IMR-90 (cell line): ENCODE measurements around the gene TSEN34. TPM values are rescaled to one million over a fixed set of nuclear protein-coding genes. Genes with fewer than 3 reads are reported as not detected.

ENCODE experiments used
- ATAC-seq: fragments of 200-7000 bp; cut with Tn5 transposase; 2 replicates; pipeline ENCODE4 v1.9.1; 2020; ENCODE audit warnings: low read depth, mild to moderate bottlenecking, moderate library complexity
- BruUV-seq: library from RNA; stranded (reverse); fragments of 400-500 nt; replicated peaks from 2 replicates; lab custom pipeline; 2021; lab: Mats Ljungman, UMichigan
- CTCF ChIA-PET: fragments of 300-600 bp; formaldehyde crosslinking; extraction: SDS; loops from one replicate; lab custom pipeline; 2021; ENCODE audit warnings: antibody characterized with exemption; lab: Yijun Ruan, JAX
- POLR2A ChIA-PET: fragments of 300-600 bp; sonication (Branson Sonifier 250); formaldehyde crosslinking; loops from one replicate; lab custom pipeline; 2022; ENCODE audit warnings: antibody characterized with exemption; ENCODE audit not compliant: unreplicated experiment; lab: Charles Lee
- DNase-seq: peaks from one replicate; pipeline ENCODE4 v3.0.0; 2013
- H2AFZ ChIP-seq: replicated peaks from 2 replicates; pipeline ENCODE3; 2013; ENCODE audit warnings: low read length, mild to moderate bottlenecking; ENCODE audit not compliant: poor library complexity
- H2AK5ac ChIP-seq: 2 replicates; pipeline ENCODE4 v1.6.1; 2013; ENCODE audit warnings: low read depth, low read length, inconsistent platforms
- H2AK9ac ChIP-seq: replicated peaks from 2 replicates; pipeline ENCODE3; 2013; ENCODE audit warnings: mild to moderate bottlenecking, low read depth, low read length, moderate library complexity; ENCODE audit not compliant: poor library complexity
- H2BK120ac ChIP-seq: 2 replicates; pipeline ENCODE4 v1.6.1; 2013; ENCODE audit warnings: low read depth, low read length, inconsistent platforms
- H2BK15ac ChIP-seq: 3 replicates; pipeline ENCODE4 v1.6.1; 2013; ENCODE audit warnings: low read depth, low read length, inconsistent platforms
- H2BK20ac ChIP-seq: 2 replicates; pipeline ENCODE4 v1.6.1; 2013; ENCODE audit warnings: low read depth, mild to moderate bottlenecking, inconsistent platforms, low read length, moderate library complexity
- H2BK5ac ChIP-seq: 2 replicates; pipeline ENCODE4 v1.6.1; 2013; ENCODE audit warnings: mild to moderate bottlenecking, low read depth, low read length, inconsistent platforms; ENCODE audit not compliant: poor library complexity, severe bottlenecking
- H3K14ac ChIP-seq: replicated peaks from 2 replicates; pipeline ENCODE4 v1.6.1; 2013; ENCODE audit warnings: low read depth, low read length, inconsistent platforms
- H3K18ac ChIP-seq: 2 replicates; pipeline ENCODE4 v1.6.1; 2013; ENCODE audit warnings: low read depth, low read length, control low read depth
- H3K23ac ChIP-seq: 2 replicates; pipeline ENCODE4 v1.6.1; 2013; ENCODE audit warnings: low read depth, low read length, inconsistent platforms
- H3K27ac ChIP-seq: 2 replicates; pipeline ENCODE4 v1.5.1; 2013; ENCODE audit warnings: mild to moderate bottlenecking, control low read depth, low read length; ENCODE audit not compliant: insufficient read depth
- H3K27me3 ChIP-seq: 2 replicates; pipeline ENCODE4 v1.6.1; 2013; ENCODE audit warnings: low read length; ENCODE audit not compliant: control insufficient read depth, insufficient read depth
- H3K36me3 ChIP-seq: 2 replicates; pipeline ENCODE4 v1.6.1; 2013; ENCODE audit warnings: low read length, mixed read lengths; ENCODE audit not compliant: control insufficient read depth, insufficient read depth
- H3K4ac ChIP-seq: 2 replicates; pipeline ENCODE4 v1.6.1; 2013; ENCODE audit warnings: low read depth, low read length, inconsistent platforms
- H3K4me1 ChIP-seq: 2 replicates; pipeline ENCODE4 v1.6.1; 2013; ENCODE audit warnings: low read length, mixed read lengths; ENCODE audit not compliant: control insufficient read depth, insufficient read depth
- H3K4me2 ChIP-seq: 2 replicates; pipeline ENCODE4 v1.6.1; 2013; ENCODE audit warnings: low read depth, mild to moderate bottlenecking, control low read depth, low read length, moderate library complexity
- H3K4me3 ChIP-seq: 2 replicates; pipeline ENCODE4 v1.5.1; 2013; ENCODE audit warnings: low read depth, mild to moderate bottlenecking, control low read depth, low read length, moderate library complexity; ENCODE audit not compliant: insufficient read depth
- H3K56ac ChIP-seq: 2 replicates; pipeline ENCODE4 v1.6.1; 2013; ENCODE audit warnings: low read length, inconsistent platforms; ENCODE audit not compliant: insufficient read depth; ENCODE audit errors: extremely low read depth
- H3K79me1 ChIP-seq, 2 experiments: 2 replicates each; pipeline ENCODE4 v1.6.1; 2013; ENCODE audit warnings: low read length in 2 of 2, inconsistent platforms in 1 of 2, low read depth in 1 of 2
- H3K9ac ChIP-seq: 2 replicates; pipeline ENCODE4 v1.6.1; 2013; ENCODE audit warnings: low read depth, low read length, control low read depth
- H3K9me1 ChIP-seq: 2 replicates; pipeline ENCODE4 v1.6.1; 2013; ENCODE audit warnings: low read length, inconsistent platforms; ENCODE audit not compliant: insufficient read depth
- H3K9me3 ChIP-seq: 2 replicates; pipeline ENCODE4 v1.6.1; 2013; ENCODE audit warnings: low read length; ENCODE audit not compliant: control insufficient read depth, insufficient read depth
- H4K20me1 ChIP-seq: 2 replicates; pipeline ENCODE4 v1.6.1; 2013; ENCODE audit warnings: low read length, inconsistent platforms; ENCODE audit not compliant: insufficient read depth
- H4K5ac ChIP-seq: 2 replicates; pipeline ENCODE4 v1.6.1; 2013; ENCODE audit warnings: mild to moderate bottlenecking, low read depth, low read length, control low read depth
- H4K8ac ChIP-seq, 2 experiments: 2 replicates each; pipeline ENCODE4 v1.6.1; 2013; ENCODE audit warnings: low read depth in 2 of 2, low read length in 2 of 2, control low read depth in 1 of 2, inconsistent platforms in 1 of 2
- H4K91ac ChIP-seq: 2 replicates; pipeline ENCODE4 v1.6.1; 2013; ENCODE audit warnings: low read depth, low read length, inconsistent platforms; ENCODE audit not compliant: insufficient read depth
- BHLHE40 ChIP-seq: fragments of 150-350 bp; IDR thresholded peaks from 2 replicates; pipeline ENCODE4 v1.6.1; 2016; ENCODE audit warnings: mild to moderate bottlenecking, low read depth, low read length
- CHD1 ChIP-seq: IDR thresholded peaks from 2 replicates; pipeline ENCODE4 v1.6.1; 2012; ENCODE audit warnings: low read depth, low read length, improper control_type of control experiment
- MXI1 ChIP-seq: IDR thresholded peaks from 2 replicates; pipeline ENCODE4 v1.6.1; 2012; ENCODE audit warnings: low read depth, mild to moderate bottlenecking, low read length, moderate library complexity, borderline replicate concordance
- NFE2L2 ChIP-seq: fragments of 150-350 bp; IDR thresholded peaks from 2 replicates; pipeline ENCODE4 v1.6.1; 2016; ENCODE audit warnings: low read depth, mild to moderate bottlenecking, low read length
- POLR2A ChIP-seq: IDR thresholded peaks from 2 replicates; pipeline ENCODE4 v1.6.1; 2012; ENCODE audit warnings: mild to moderate bottlenecking, low read depth, low read length
- RAD21 ChIP-seq: IDR thresholded peaks from 2 replicates; pipeline ENCODE4 v1.6.1; 2012; ENCODE audit warnings: low read length, improper control_type of control experiment
- RCOR1 ChIP-seq: IDR thresholded peaks from 2 replicates; pipeline ENCODE4 v1.6.1; 2012; ENCODE audit warnings: mild to moderate bottlenecking, low read length, improper control_type of control experiment; ENCODE audit not compliant: insufficient replicate concordance
- RFX5 ChIP-seq: IDR thresholded peaks from 2 replicates; pipeline ENCODE4 v1.8.0; 2012; ENCODE audit warnings: low read depth, mild to moderate bottlenecking, low read length, moderate library complexity
- WGBS, 2 experiments: methylation state at CpG; one replicate each; pipeline versions ENCODE4 v1.1.5 to v1.1.7; 2013; ENCODE audit warnings: missing lambda C conversion rate in 2 of 2; ENCODE audit not compliant: insufficient read length in 1 of 2; ENCODE audit errors: extremely low coverage in 2 of 2; 5-methylcytosine and 5-hydroxymethylcytosine counted together
- dilution Hi-C: fragments of 300-500 bp; cut with HindIII; formaldehyde crosslinking; loops from one replicate; pipeline ENCODE4 v1.14.3; 2018; ENCODE audit warnings: low sequenced_read_pairs; ENCODE audit not compliant: unreplicated experiment
- in situ Hi-C: fragments of 300-500 bp; cut with MboI; formaldehyde crosslinking; loops from 3 replicates; pipeline ENCODE4 v1.14.3; 2019; ENCODE audit warnings: low sequenced_read_pairs, inconsistent platforms, mixed read lengths
- intact Hi-C: fragments of 100-400 bp; cut with micrococcal nuclease; formaldehyde crosslinking; loops from 2 replicates; pipeline ENCODE4 v1.10.0; 2022
- polyA plus RNA-seq, 3 experiments: library from polyadenylated mRNA; depleted of rRNA; stranded (reverse); fragments of >200 nt; gene quantifications; 2 replicates each; pipeline ENCODE4 v1.2.3, GENCODE V29; 2012; ENCODE audit warnings: low replicate concordance in 1 of 3
- total RNA-seq: library from RNA; depleted of rRNA; stranded (reverse); fragments of >200 nt; gene quantifications from 2 replicates; pipeline ENCODE4 v1.2.3, GENCODE V29; 2012
- TF ChIP-seq, protein P1 (sequence below): fragments of 150-350 bp; IDR thresholded peaks from 2 replicates; pipeline ENCODE4 v1.6.1; 2017; ENCODE audit warnings: mild to moderate bottlenecking, antibody characterized with exemption, low read length, low read depth
- TF ChIP-seq, protein P2 (sequence below): conservative IDR thresholded peaks from 2 replicates; pipeline ENCODE4 v1.5.1; 2012; ENCODE audit warnings: mild to moderate bottlenecking, low read depth, low read length, improper control_type of control experiment

Gene TSEN34
- total and polyA plus RNA-seq, 2 of the 4 experiments (the other 2 are of a cell fraction), result 32.1 to 69.4 TPM

DNA sequence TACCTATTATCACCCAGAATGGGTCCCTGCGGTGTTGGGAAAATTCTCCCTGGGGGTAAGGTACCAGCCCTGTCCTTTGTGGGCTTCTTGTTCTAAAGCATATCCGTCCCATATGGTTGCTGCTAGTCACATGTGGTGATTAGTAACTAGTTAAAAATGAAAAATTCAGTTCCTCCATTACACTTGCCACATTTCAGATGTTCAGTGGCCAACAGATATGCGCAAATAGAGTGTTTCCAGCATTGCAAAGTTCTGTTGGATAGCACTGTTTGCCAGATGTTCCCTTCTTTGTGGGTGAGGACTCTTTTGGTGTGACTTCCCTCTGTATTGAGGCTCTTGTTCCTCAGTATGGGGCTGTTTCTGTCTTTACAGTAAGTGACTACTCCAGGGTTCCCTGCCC, 49.8 kb upstream of the TSEN34 start:
- H2BK15ac ChIP-seq, result no peak overlapping the region
- no peak overlapping the region for H2AFZ ChIP-seq
- H3K27me3 ChIP-seq, result no peaks in the 10 kb centered on the region
- no peak overlapping the region for H3K14ac ChIP-seq
- TF ChIP-seq NFE2L2, result no peak
- TF ChIP-seq BHLHE40, result no peak
- TF ChIP-seq, protein P1, sequence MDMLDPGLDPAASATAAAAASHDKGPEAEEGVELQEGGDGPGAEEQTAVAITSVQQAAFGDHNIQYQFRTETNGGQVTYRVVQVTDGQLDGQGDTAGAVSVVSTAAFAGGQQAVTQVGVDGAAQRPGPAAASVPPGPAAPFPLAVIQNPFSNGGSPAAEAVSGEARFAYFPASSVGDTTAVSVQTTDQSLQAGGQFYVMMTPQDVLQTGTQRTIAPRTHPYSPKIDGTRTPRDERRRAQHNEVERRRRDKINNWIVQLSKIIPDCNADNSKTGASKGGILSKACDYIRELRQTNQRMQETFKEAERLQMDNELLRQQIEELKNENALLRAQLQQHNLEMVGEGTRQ, result no peak
- TF ChIP-seq RFX5, result no peak
- no peak for TF ChIP-seq CHD1
- TF ChIP-seq RCOR1, result no peak
- TF ChIP-seq RAD21, result no peak
- no peak for TF ChIP-seq MXI1
- TF ChIP-seq POLR2A, result no peak
- TF ChIP-seq, protein P2, sequence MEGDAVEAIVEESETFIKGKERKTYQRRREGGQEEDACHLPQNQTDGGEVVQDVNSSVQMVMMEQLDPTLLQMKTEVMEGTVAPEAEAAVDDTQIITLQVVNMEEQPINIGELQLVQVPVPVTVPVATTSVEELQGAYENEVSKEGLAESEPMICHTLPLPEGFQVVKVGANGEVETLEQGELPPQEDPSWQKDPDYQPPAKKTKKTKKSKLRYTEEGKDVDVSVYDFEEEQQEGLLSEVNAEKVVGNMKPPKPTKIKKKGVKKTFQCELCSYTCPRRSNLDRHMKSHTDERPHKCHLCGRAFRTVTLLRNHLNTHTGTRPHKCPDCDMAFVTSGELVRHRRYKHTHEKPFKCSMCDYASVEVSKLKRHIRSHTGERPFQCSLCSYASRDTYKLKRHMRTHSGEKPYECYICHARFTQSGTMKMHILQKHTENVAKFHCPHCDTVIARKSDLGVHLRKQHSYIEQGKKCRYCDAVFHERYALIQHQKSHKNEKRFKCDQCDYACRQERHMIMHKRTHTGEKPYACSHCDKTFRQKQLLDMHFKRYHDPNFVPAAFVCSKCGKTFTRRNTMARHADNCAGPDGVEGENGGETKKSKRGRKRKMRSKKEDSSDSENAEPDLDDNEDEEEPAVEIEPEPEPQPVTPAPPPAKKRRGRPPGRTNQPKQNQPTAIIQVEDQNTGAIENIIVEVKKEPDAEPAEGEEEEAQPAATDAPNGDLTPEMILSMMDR, result no peak
- H2AK9ac ChIP-seq, result no peak overlapping the region
- no peak overlapping the region for H4K5ac ChIP-seq
- H4K20me1 ChIP-seq, result peaks cover 63% of the 10 kb centered on the region
- intact Hi-C loops, result no loop called here
- H2BK120ac ChIP-seq, result no peak overlapping the region
- H2AK5ac ChIP-seq, result no peak overlapping the region
- H3K27ac ChIP-seq, result no peak overlapping the region
- BruUV-seq, result no TSS peak
- H3K4me2 ChIP-seq, result no peak overlapping the region
- H3K79me1 ChIP-seq, result peaks cover 19 to 60% of the 10 kb centered on the region in 2 experiments
- no peak overlapping the region for H3K18ac ChIP-seq
- H3K4me3 ChIP-seq, result no peak overlapping the region
- H2BK5ac ChIP-seq, result no peak overlapping the region
- no peak overlapping the region for H4K91ac ChIP-seq
- peaks cover 16% of the 10 kb centered on the region for H3K9me1 ChIP-seq
- no peak overlapping the region for H3K56ac ChIP-seq
- dilution Hi-C loops, result no loop called here
- peaks cover 6% of the 10 kb centered on the region for H3K4me1 ChIP-seq
- DNase-seq, result peak; percentile 29
- ChIA-PET POLR2A (no interaction called here), CTCF (no interaction called here)
- H3K23ac ChIP-seq, result no peak overlapping the region
- no peak overlapping the region for H2BK20ac ChIP-seq
- no peak overlapping the region for H3K9ac ChIP-seq
- peaks cover 49% of the 10 kb centered on the region for H3K36me3 ChIP-seq
- H3K9me3 ChIP-seq, result no peaks in the 10 kb centered on the region
- H3K4ac ChIP-seq, result no peak overlapping the region
- H4K8ac ChIP-seq, result no peak overlapping the region
- no peak for ATAC-seq
- no CpG with 5 or more reads among the region's 3 CpGs for WGBS, 2 experiments
- in situ Hi-C loops, result loop anchor here (25.0 kb wide), 1 partner anchor 1521 kb away; the partner anchor contains the start of gene U2AF2
